Measurements from ENCODE around the gene PRDM8.

PRDM8 gene

DNA sequence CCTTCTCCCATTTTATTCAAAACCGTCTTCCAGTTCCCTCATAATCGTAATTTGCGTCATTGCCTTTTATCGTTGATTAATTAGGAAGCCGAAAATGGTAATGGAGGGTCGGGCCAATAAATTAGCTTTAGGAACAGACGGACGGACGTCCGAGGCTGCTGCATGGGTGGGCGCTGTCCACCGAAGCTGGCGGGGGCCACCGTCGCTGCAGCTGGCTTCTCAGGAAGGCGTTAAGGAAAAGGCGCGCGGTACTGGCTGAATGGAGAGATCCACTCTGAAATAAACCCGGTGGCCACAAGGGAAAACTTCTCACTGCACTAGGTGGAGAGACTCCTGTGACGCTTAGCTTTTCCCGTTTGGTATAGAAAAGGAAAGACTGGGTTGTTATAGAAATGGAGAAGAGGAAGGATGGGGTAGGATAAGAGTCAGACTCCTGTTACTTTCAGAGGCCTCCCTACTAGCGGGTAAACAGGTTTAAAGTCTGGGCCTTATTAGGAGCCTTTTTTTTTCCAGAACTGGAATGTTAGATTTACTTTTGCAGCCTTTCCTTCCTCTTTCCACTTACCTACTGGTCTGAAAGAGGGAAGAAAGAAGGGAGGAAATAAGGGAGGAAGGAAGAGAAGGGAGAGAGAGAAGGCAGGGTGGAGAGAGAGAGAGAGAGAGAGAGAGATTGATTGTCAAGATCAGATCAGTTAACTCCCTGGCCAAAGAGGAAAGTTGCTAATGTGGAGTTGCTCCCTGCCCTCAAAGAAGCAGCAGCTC lies 11.3 kb upstream of the PRDM8 start:
- Histone ChIP-seq H3K27ac (no peak overlapping the region), H3K36me3 (ENCODE audit: insufficient read depth, low read length) (no peaks in the 10 kb centered on the region), H3K9me3 (ENCODE audit: low read depth, low read length) (no peaks in the 10 kb centered on the region), H3K4me3 (no peak overlapping the region), H3K9ac (ENCODE audit: insufficient read length) (no peak overlapping the region)
- TF ChIP-seq POLR2AphosphoS5 (IDR thresholded peaks at IDR 0.05; ENCODE audit: borderline replicate concordance, low read depth, low read length) (no peak), EZH2 (IDR thresholded peaks at IDR 0.05) (no peak), FOXP2 (optimal IDR thresholded peaks at IDR 0.05; ENCODE audit: control extremely low read depth, extremely low read length, insufficient read depth) (no peak)
- DNase-seq (ENCODE audit: low read depth, low spot score), result no peak

GRCh38 chr4:80186676-80187075 lies 10.6 kb upstream of the PRDM8 start:
- no peak for DNase-seq (ENCODE audit: low read depth, low spot score)

DNA sequence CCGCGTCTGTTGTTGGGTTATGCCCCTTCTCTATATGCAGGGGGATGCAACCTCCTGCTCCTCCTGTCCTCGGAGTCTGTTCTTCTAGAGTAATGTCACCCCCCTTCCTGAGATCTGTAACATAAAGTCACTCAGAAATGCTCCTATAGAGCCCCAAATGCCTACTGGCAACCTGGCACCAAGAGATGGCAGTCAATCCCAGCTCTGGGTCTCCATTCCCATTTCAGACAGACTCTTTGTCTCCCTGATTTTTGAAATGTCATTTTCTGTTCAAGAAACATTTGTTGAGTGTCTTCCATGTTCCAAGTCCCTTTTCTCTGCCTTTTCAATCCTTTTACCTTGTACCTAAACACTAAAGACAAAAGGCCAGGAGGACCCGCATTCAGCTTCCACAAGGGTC lies 9.6 kb upstream of the PRDM8 start:
- H3K27ac ChIP-seq, result no peak overlapping the region
- DNase-seq (ENCODE audit: low read depth, low spot score), result no peak
- H3K36me3 ChIP-seq (ENCODE audit: insufficient read depth, low read length), result no peaks in the 10 kb centered on the region
- no peak overlapping the region for H3K9ac ChIP-seq (ENCODE audit: insufficient read length)
- TF ChIP-seq FOXP2 (optimal IDR thresholded peaks at IDR 0.05; ENCODE audit: control extremely low read depth, extremely low read length, insufficient read depth), result no peak
- TF ChIP-seq EZH2 (IDR thresholded peaks at IDR 0.05), result no peak
- no peak for TF ChIP-seq POLR2AphosphoS5 (IDR thresholded peaks at IDR 0.05; ENCODE audit: borderline replicate concordance, low read depth, low read length)
- H3K9me3 ChIP-seq (ENCODE audit: low read depth, low read length), result no peaks in the 10 kb centered on the region
- H3K4me3 ChIP-seq, result no peak overlapping the region

More at GRCh38 chr4:80186676-80187075, 10.6 kb upstream of the PRDM8 start:
- Histone ChIP-seq H3K36me3 (ENCODE audit: insufficient read depth, low read length) (no peaks in the 10 kb centered on the region), H3K9ac (ENCODE audit: insufficient read length) (no peak overlapping the region), H3K4me3 (no peak overlapping the region), H3K27ac (no peak overlapping the region), H3K9me3 (ENCODE audit: low read depth, low read length) (no peaks in the 10 kb centered on the region)
- TF ChIP-seq EZH2 (IDR thresholded peaks at IDR 0.05) (no peak), FOXP2 (optimal IDR thresholded peaks at IDR 0.05; ENCODE audit: control extremely low read depth, extremely low read length, insufficient read depth) (no peak), POLR2AphosphoS5 (IDR thresholded peaks at IDR 0.05; ENCODE audit: borderline replicate concordance, low read depth, low read length) (no peak)

DNA sequence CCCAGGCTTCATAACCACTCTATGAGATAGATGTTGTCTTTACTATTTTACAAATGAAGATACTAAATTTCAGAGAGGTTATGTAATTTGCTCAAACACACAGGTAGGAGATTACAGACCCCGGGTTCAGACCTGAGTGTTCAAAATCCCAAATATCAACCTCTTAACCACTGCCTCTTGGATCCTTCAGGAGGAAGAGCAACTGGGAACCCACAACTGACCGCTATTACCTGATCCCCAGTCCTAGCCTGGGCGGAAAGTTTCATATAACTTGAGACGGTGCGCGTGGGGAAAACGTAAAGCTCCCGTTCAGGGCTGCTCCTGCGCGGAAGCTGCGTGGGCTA lies 8.9 kb upstream of the PRDM8 start:
- no peak for DNase-seq (ENCODE audit: low read depth, low spot score)
- H3K4me3 ChIP-seq, result no peak overlapping the region
- H3K36me3 ChIP-seq (ENCODE audit: insufficient read depth, low read length), result no peaks in the 10 kb centered on the region
- no peak for TF ChIP-seq FOXP2 (optimal IDR thresholded peaks at IDR 0.05; ENCODE audit: control extremely low read depth, extremely low read length, insufficient read depth)
- TF ChIP-seq EZH2 (IDR thresholded peaks at IDR 0.05), result no peak
- no peak for TF ChIP-seq POLR2AphosphoS5 (IDR thresholded peaks at IDR 0.05; ENCODE audit: borderline replicate concordance, low read depth, low read length)
- no peak overlapping the region for H3K27ac ChIP-seq
- no peak overlapping the region for H3K9ac ChIP-seq (ENCODE audit: insufficient read length)
- no peaks in the 10 kb centered on the region for H3K9me3 ChIP-seq (ENCODE audit: low read depth, low read length)

GRCh38 chr4:80188801-80189458 lies 8.4 kb upstream of the PRDM8 start:
- TF ChIP-seq POLR2AphosphoS5 (IDR thresholded peaks at IDR 0.05; ENCODE audit: borderline replicate concordance, low read depth, low read length) (no peak), EZH2 (IDR thresholded peaks at IDR 0.05) (no peak), FOXP2 (optimal IDR thresholded peaks at IDR 0.05; ENCODE audit: control extremely low read depth, extremely low read length, insufficient read depth) (no peak)
- Histone ChIP-seq H3K36me3 (ENCODE audit: insufficient read depth, low read length) (no peaks in the 10 kb centered on the region), H3K9me3 (ENCODE audit: low read depth, low read length) (no peaks in the 10 kb centered on the region), H3K4me3 (no peak overlapping the region), H3K9ac (ENCODE audit: insufficient read length) (no peak overlapping the region), H3K27ac (no peak overlapping the region)
- no peak for DNase-seq (ENCODE audit: low read depth, low spot score)

- Histone ChIP-seq H3K4me3 (no peak overlapping the region), H3K27ac (no peak overlapping the region), H3K9me3 (ENCODE audit: low read depth, low read length) (no peaks in the 10 kb centered on the region), H3K9ac (ENCODE audit: insufficient read length) (no peak overlapping the region), H3K36me3 (ENCODE audit: insufficient read depth, low read length) (no peaks in the 10 kb centered on the region)
- no peak for DNase-seq (ENCODE audit: low read depth, low spot score)
- no peak for TF ChIP-seq POLR2AphosphoS5 (IDR thresholded peaks at IDR 0.05; ENCODE audit: borderline replicate concordance, low read depth, low read length)
- TF ChIP-seq FOXP2 (optimal IDR thresholded peaks at IDR 0.05; ENCODE audit: control extremely low read depth, extremely low read length, insufficient read depth), result no peak
- TF ChIP-seq EZH2 (IDR thresholded peaks at IDR 0.05), result no peak
These were observed 7.7 kb upstream of the PRDM8 start for GRCh38 chr4:80189581-80189955.

GRCh38 chr4:80189956-80190677 lies 7.2 kb upstream of the PRDM8 start:
- DNase-seq (ENCODE audit: low read depth, low spot score), result no peak
- Histone ChIP-seq H3K9me3 (ENCODE audit: low read depth, low read length) (no peaks in the 10 kb centered on the region), H3K36me3 (ENCODE audit: insufficient read depth, low read length) (no peaks in the 10 kb centered on the region), H3K4me3 (no peak overlapping the region), H3K9ac (ENCODE audit: insufficient read length) (no peak overlapping the region), H3K27ac (no peak overlapping the region)
- TF ChIP-seq FOXP2 (optimal IDR thresholded peaks at IDR 0.05; ENCODE audit: control extremely low read depth, extremely low read length, insufficient read depth), result no peak
- no peak for TF ChIP-seq EZH2 (IDR thresholded peaks at IDR 0.05)
- TF ChIP-seq POLR2AphosphoS5 (IDR thresholded peaks at IDR 0.05; ENCODE audit: borderline replicate concordance, low read depth, low read length), result no peak

DNA sequence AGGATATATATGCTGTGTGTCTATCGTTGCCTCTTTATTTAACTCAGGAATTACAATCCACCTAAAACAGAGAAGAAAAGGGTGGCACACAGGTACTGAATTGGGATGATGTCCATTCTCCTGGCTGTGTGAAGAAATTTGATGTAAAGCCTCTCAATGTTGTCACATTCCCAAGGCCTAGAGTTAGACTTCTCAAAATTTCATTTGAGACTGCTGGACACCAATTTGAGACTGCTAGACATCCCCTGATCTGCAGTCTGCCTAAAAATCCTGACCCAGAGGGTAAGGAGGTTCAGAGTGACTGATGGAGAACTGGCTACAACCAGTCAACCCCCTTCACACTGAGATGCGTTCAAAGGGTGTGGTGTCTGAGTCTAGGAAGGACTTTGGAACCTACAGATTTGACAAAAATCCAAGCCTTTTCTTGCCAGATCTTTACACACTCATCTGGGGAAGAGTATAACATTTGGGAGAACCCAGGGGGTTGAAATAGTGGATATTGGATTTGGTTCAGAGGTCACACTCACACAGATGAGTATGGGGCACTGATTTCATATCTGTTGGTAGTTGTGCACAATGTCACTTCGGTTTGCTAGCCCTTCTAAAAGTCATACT lies 4.9 kb upstream of the PRDM8 start:
- H3K9ac ChIP-seq (ENCODE audit: insufficient read length), result no peak overlapping the region
- no peak overlapping the region for H3K27ac ChIP-seq
- no peaks in the 10 kb centered on the region for H3K9me3 ChIP-seq (ENCODE audit: low read depth, low read length)
- no peak for DNase-seq (ENCODE audit: low read depth, low spot score)
- no peak overlapping the region for H3K4me3 ChIP-seq
- TF ChIP-seq POLR2AphosphoS5 (IDR thresholded peaks at IDR 0.05; ENCODE audit: borderline replicate concordance, low read depth, low read length) (no peak), FOXP2 (optimal IDR thresholded peaks at IDR 0.05; ENCODE audit: control extremely low read depth, extremely low read length, insufficient read depth) (no peak), EZH2 (IDR thresholded peaks at IDR 0.05) (no peak)
- no peaks in the 10 kb centered on the region for H3K36me3 ChIP-seq (ENCODE audit: insufficient read depth, low read length)
